Body of pancreas (tissue), 4 donors: Measurements from ENCODE around the gene HOXC12.

Source experiments
- POLR2A ChIP-seq, 3 donors: fragments of 450-650 bp; IDR thresholded peaks; one replicate each; pipeline ENCODE4 v1.6.1; 2016; ENCODE audit warnings: antibody characterized with exemption in 3 of 3, mild to moderate bottlenecking in 2 of 3
- TF ChIP-seq, protein P1 (sequence below), 7 experiments: fragments of 450-650 bp in 4 of 7; fragments of 200-600 bp in 3 of 7; sonication (generic) in 3 of 7; IDR thresholded peaks; one replicate each; pipeline ENCODE4 v1.5.1; 2016 to 2019; ENCODE audit warnings: antibody characterized with exemption in 7 of 7

DNA sequence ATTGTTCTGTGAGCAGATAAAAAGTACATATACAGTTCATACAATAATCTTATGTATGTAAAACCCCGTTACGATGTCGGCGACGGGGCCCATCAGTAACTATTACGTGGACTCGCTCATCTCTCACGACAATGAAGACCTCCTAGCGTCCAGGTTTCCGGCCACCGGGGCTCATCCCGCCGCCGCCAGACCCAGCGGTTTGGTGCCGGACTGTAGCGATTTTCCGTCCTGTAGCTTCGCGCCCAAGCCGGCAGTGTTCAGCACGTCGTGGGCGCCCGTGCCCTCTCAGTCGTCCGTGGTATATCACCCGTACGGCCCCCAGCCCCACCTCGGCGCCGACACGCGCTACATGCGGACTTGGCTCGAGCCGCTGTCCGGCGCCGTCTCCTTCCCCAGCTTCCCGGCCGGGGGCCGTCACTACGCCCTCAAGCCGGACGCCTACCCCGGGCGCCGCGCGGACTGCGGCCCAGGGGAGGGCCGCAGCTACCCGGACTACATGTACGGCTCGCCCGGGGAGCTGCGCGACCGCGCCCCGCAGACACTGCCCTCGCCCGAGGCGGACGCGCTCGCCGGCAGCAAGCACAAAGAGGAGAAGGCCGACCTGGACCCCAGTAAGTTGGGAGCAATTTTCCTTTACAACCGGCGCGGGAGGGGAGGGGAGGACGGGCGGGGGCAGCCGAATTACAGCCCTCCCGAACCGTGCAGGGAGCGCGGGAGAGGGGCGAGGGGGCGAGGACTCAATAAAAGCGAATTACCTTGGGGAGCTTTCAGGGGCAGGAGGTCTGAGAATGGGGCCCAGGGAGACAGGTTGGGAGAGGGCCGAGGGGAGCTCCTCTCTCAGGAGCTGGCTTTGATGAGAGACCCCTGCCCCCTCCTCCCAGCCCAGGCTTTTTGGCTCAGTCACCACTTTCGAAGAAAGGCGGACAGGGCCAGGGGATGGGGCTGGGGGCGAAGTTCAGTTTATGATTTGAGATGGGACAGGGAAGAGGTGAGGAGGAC is 45.7 kb downstream of the HOXC12 start, which contains the start of gene HOXC9:
- TF ChIP-seq, protein P1, sequence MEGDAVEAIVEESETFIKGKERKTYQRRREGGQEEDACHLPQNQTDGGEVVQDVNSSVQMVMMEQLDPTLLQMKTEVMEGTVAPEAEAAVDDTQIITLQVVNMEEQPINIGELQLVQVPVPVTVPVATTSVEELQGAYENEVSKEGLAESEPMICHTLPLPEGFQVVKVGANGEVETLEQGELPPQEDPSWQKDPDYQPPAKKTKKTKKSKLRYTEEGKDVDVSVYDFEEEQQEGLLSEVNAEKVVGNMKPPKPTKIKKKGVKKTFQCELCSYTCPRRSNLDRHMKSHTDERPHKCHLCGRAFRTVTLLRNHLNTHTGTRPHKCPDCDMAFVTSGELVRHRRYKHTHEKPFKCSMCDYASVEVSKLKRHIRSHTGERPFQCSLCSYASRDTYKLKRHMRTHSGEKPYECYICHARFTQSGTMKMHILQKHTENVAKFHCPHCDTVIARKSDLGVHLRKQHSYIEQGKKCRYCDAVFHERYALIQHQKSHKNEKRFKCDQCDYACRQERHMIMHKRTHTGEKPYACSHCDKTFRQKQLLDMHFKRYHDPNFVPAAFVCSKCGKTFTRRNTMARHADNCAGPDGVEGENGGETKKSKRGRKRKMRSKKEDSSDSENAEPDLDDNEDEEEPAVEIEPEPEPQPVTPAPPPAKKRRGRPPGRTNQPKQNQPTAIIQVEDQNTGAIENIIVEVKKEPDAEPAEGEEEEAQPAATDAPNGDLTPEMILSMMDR (IDR thresholded peaks at IDR 0.05): no peak
- TF ChIP-seq POLR2A (IDR thresholded peaks at IDR 0.05): no peak
